Loucy (cell line): Measurements from ENCODE around the gene ALMS1.

Experiments used
- H2AFZ ChIP-seq: fragments of 200-600 bp; sonication (generic); 2 replicates; pipeline ENCODE4 v1.6.0; 2016; ENCODE audit warnings: antibody characterized with exemption, mild to moderate bottlenecking, low read length, moderate library complexity
- H3F3A ChIP-seq: fragments of 200-600 bp; 2 replicates; pipeline ENCODE4 v1.6.0; 2016; ENCODE audit warnings: antibody characterized with exemption, low read depth, mild to moderate bottlenecking
- H3K27me3 ChIP-seq: fragments of 200-600 bp; sonication (generic); 2 replicates; pipeline ENCODE4 v1.6.1; 2014; ENCODE audit warnings: low read length, mild to moderate bottlenecking; ENCODE audit not compliant: insufficient read depth, poor library complexity, severe bottlenecking
- H3K36me3 ChIP-seq: fragments of 200-600 bp; sonication (generic); 2 replicates; pipeline ENCODE4 v1.6.1; 2016; ENCODE audit warnings: low read length; ENCODE audit not compliant: insufficient read depth
- H3K4me1 ChIP-seq: fragments of 200-600 bp; sonication (generic); 2 replicates; pipeline ENCODE4 v1.5.1; 2014; ENCODE audit warnings: low read length, mild to moderate bottlenecking; ENCODE audit not compliant: insufficient read depth, poor library complexity, severe bottlenecking
- H3K4me2 ChIP-seq: fragments of 200-600 bp; sonication (generic); 2 replicates; pipeline ENCODE4 v1.6.0; 2014; ENCODE audit warnings: antibody characterized with exemption, low read length, low read depth, mild to moderate bottlenecking; ENCODE audit not compliant: poor library complexity, severe bottlenecking
- H3K4me3 ChIP-seq: fragments of 200-600 bp; sonication (generic); 2 replicates; pipeline ENCODE4 v1.5.1; 2014; ENCODE audit warnings: low read length, mild to moderate bottlenecking, mixed read lengths; ENCODE audit not compliant: poor library complexity, severe bottlenecking
- H3K79me2 ChIP-seq: fragments of 200-600 bp; sonication (generic); 2 replicates; pipeline ENCODE4 v1.6.1; 2014; ENCODE audit warnings: low read length; ENCODE audit not compliant: insufficient read depth
- H3K9ac ChIP-seq: fragments of 200-600 bp; sonication (generic); 2 replicates; pipeline ENCODE4 v1.6.0; 2014; ENCODE audit warnings: mild to moderate bottlenecking, low read depth, low read length, moderate library complexity; ENCODE audit not compliant: poor library complexity, severe bottlenecking
- H3K9me2 ChIP-seq: fragments of 200-600 bp; sonication (generic); replicated peaks from 2 replicates; pipeline ENCODE4 v1.6.1; 2016; ENCODE audit warnings: low read depth, low read length, mixed read lengths
- H3K9me3 ChIP-seq: fragments of 200-600 bp; sonication (generic); 2 replicates; pipeline ENCODE4 v1.6.1; 2014; ENCODE audit warnings: mild to moderate bottlenecking, antibody characterized with exemption, low read length, low read depth; ENCODE audit not compliant: insufficient read depth
- H4K20me1 ChIP-seq: fragments of 200-600 bp; sonication (generic); 2 replicates; pipeline ENCODE4 v1.6.0; 2014; ENCODE audit warnings: antibody characterized with exemption, low read length, mild to moderate bottlenecking; ENCODE audit not compliant: insufficient read depth, poor library complexity, severe bottlenecking
- EZH2phosphoT487 ChIP-seq: fragments of 200-600 bp; IDR thresholded peaks from 2 replicates; pipeline ENCODE4 v1.6.1; 2018; ENCODE audit warnings: antibody characterized with exemption, mild to moderate bottlenecking, moderate library complexity, borderline replicate concordance
- TF ChIP-seq, protein P1 (sequence below): fragments of 200-600 bp; sonication (generic); conservative IDR thresholded peaks from 2 replicates; pipeline ENCODE4 v1.5.1; 2014; ENCODE audit warnings: mild to moderate bottlenecking, antibody characterized with exemption, low read length

ALMS1 gene

GRCh38 chr2:73415906-73416305 lies 30.3 kb downstream of the ALMS1 start:
- Histone ChIP-seq H3K27me3 (no peaks in the 10 kb centered on the region), H3K4me3 (no peak overlapping the region), H3K79me2 (peaks cover 37% of the 10 kb centered on the region), H3K4me2 (no peak overlapping the region), H3K9me3 (no peaks in the 10 kb centered on the region), H3F3A (no peaks in the 10 kb centered on the region), H2AFZ (no peak overlapping the region), H3K4me1 (no peaks in the 10 kb centered on the region), H3K9me2 (no peaks in the 10 kb centered on the region), H3K9ac (no peak overlapping the region), H4K20me1 (peaks cover 3% of the 10 kb centered on the region), H3K36me3 (peaks cover 30% of the 10 kb centered on the region)
- no peak for TF ChIP-seq EZH2phosphoT487
- TF ChIP-seq, protein P1, sequence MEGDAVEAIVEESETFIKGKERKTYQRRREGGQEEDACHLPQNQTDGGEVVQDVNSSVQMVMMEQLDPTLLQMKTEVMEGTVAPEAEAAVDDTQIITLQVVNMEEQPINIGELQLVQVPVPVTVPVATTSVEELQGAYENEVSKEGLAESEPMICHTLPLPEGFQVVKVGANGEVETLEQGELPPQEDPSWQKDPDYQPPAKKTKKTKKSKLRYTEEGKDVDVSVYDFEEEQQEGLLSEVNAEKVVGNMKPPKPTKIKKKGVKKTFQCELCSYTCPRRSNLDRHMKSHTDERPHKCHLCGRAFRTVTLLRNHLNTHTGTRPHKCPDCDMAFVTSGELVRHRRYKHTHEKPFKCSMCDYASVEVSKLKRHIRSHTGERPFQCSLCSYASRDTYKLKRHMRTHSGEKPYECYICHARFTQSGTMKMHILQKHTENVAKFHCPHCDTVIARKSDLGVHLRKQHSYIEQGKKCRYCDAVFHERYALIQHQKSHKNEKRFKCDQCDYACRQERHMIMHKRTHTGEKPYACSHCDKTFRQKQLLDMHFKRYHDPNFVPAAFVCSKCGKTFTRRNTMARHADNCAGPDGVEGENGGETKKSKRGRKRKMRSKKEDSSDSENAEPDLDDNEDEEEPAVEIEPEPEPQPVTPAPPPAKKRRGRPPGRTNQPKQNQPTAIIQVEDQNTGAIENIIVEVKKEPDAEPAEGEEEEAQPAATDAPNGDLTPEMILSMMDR: no peak

DNA sequence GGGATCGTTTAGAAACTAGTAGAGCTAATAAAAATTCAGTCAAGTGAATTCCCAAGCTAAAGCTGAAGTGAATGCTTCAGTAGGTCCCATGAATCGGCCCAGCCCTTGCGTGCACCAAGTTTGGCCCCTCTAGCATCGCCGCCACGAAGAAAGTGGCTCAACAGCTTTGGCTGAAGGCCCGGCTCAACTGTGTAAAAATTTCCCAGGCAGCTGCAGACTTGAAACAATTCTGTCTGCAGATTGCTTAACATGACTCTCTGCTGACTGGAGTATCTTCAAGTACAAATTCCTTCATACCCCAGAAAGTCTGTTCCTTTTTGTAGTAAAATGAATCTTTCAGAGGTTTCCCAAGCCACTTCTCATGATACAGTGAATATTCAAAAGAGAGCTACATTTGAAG lies 32.7 kb downstream of the ALMS1 start:
- Histone ChIP-seq H3K4me3 (no peak overlapping the region), H3K9me3 (no peaks in the 10 kb centered on the region), H4K20me1 (peaks cover 3% of the 10 kb centered on the region), H3K79me2 (peaks cover 19% of the 10 kb centered on the region), H3K36me3 (peaks cover 27% of the 10 kb centered on the region; the same call in 1 of the 2 replicates), H3K4me1 (no peaks in the 10 kb centered on the region), H3K9me2 (no peaks in the 10 kb centered on the region), H3K27me3 (no peaks in the 10 kb centered on the region), H3F3A (no peaks in the 10 kb centered on the region), H3K9ac (no peak overlapping the region), H3K4me2 (no peak overlapping the region), H2AFZ (no peak overlapping the region)
- TF ChIP-seq, protein P1: no peak
- no peak for TF ChIP-seq EZH2phosphoT487

DNA sequence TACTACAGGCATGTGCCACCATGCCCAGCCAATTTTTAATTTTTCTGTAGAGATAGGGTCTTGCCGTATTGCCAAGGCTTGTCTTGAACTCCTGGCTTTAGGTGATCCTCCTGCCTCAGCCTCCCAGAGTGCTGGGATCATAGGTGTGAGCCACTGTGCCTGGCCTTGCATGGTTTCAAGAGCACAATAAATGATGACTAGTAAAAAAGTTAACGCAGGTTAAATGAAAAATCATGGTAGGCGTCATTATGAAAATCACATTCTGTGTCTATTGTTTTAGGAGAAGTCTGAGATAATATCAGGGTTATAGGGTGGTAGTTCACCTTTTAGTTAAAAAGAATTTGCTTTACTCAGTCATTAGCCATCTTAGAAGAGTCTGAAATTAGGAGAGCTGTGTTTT lies 38.3 kb downstream of the ALMS1 start:
- no peaks in the 10 kb centered on the region for H3K27me3 ChIP-seq
- no peak overlapping the region for H2AFZ ChIP-seq
- no peaks in the 10 kb centered on the region for H3F3A ChIP-seq
- H4K20me1 ChIP-seq: no peaks in the 10 kb centered on the region
- H3K9me2 ChIP-seq: no peaks in the 10 kb centered on the region
- H3K9me3 ChIP-seq: no peaks in the 10 kb centered on the region
- no peak overlapping the region for H3K4me3 ChIP-seq
- H3K36me3 ChIP-seq: peaks cover 65% of the 10 kb centered on the region
- H3K9ac ChIP-seq: no peak overlapping the region
- no peaks in the 10 kb centered on the region for H3K79me2 ChIP-seq
- no peak overlapping the region for H3K4me2 ChIP-seq
- no peaks in the 10 kb centered on the region for H3K4me1 ChIP-seq
- TF ChIP-seq EZH2phosphoT487: no peak
- TF ChIP-seq, protein P1: no peak
